ENCODE data around the gene MFSD1.

The MFSD1 gene

GRCh38 chr3:158847885-158848284, 46.0 kb downstream of the MFSD1 start:
- no peak for DNase-seq (ENCODE audit: low spot score)
- TF ChIP-seq, protein P1, sequence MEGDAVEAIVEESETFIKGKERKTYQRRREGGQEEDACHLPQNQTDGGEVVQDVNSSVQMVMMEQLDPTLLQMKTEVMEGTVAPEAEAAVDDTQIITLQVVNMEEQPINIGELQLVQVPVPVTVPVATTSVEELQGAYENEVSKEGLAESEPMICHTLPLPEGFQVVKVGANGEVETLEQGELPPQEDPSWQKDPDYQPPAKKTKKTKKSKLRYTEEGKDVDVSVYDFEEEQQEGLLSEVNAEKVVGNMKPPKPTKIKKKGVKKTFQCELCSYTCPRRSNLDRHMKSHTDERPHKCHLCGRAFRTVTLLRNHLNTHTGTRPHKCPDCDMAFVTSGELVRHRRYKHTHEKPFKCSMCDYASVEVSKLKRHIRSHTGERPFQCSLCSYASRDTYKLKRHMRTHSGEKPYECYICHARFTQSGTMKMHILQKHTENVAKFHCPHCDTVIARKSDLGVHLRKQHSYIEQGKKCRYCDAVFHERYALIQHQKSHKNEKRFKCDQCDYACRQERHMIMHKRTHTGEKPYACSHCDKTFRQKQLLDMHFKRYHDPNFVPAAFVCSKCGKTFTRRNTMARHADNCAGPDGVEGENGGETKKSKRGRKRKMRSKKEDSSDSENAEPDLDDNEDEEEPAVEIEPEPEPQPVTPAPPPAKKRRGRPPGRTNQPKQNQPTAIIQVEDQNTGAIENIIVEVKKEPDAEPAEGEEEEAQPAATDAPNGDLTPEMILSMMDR (IDR thresholded peaks at IDR 0.05; ENCODE audit: extremely low read depth, insufficient read depth, missing control alignments), result no peak
- in situ Hi-C loops (cut with MboI; ENCODE audit: low pct_unique_long_range_greater_than_20kb, low sequenced_read_pairs, unreplicated experiment), result loop anchor here (10.0 kb wide), 1 partner anchor 407 kb away; no protein-coding TSS in a partner anchor

DNA sequence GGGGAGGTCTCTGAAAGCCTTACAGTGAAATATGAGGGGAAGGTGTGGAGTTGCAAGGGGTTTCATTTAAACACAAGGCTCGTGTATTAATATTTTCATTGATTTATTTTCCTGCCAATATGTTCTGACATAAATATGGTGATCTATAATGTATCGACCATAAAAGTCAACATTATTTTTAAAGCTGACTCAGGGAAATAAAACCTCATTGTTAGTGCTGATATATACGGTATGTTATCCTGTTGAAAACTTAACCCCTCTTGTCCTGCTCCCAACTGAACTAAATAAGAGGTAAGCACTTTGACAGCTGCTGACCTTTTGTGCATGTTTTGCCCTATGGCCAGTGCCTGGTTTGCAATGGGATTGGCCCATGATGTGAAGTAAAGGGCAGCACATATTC, 47.9 kb downstream of the MFSD1 start:
- TF ChIP-seq, protein P1 (IDR thresholded peaks at IDR 0.05; ENCODE audit: extremely low read depth, insufficient read depth, missing control alignments), result no peak
- no peak for DNase-seq (ENCODE audit: low spot score)
- in situ Hi-C loops (cut with MboI; ENCODE audit: low pct_unique_long_range_greater_than_20kb, low sequenced_read_pairs, unreplicated experiment), result loop anchor here (10.0 kb wide), 1 partner anchor 405 kb away; no protein-coding TSS in a partner anchor

GRCh38 chr3:158859362-158859761, 57.5 kb downstream of the MFSD1 start:
- no peak for DNase-seq (ENCODE audit: low spot score)
- in situ Hi-C loops (cut with MboI; ENCODE audit: low pct_unique_long_range_greater_than_20kb, low sequenced_read_pairs, unreplicated experiment), result no loop called here
- TF ChIP-seq, protein P1 (IDR thresholded peaks at IDR 0.05; ENCODE audit: extremely low read depth, insufficient read depth, missing control alignments), result no peak

GRCh38 chr3:158863247-158863646, 61.4 kb downstream of the MFSD1 start:
- DNase-seq (ENCODE audit: low spot score), result no peak
- in situ Hi-C loops (cut with MboI; ENCODE audit: low pct_unique_long_range_greater_than_20kb, low sequenced_read_pairs, unreplicated experiment), result no loop called here
- TF ChIP-seq, protein P1 (IDR thresholded peaks at IDR 0.05; ENCODE audit: extremely low read depth, insufficient read depth, missing control alignments), result no peak

DNA sequence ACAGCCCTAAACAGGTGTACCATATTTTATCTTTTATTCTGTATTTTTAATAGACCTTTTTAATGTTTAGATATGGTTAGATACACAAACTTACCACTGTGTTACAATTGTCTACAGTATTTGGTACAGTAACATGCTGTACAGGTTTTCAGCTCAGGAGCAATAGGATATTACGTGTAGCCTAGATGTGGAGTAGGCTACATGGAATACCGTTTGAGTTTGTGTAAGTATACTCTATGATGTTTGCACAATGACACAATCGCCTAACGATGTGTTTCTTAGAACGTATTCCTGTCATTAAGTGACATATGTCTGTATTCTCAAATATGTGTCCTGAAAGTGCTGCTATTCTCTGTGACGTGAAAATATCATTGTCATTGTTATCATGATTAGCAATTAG, 62.6 kb downstream of the MFSD1 start:
- in situ Hi-C loops (cut with MboI; ENCODE audit: low pct_unique_long_range_greater_than_20kb, low sequenced_read_pairs, unreplicated experiment), result no loop called here
- DNase-seq (ENCODE audit: low spot score), result no peak
- TF ChIP-seq, protein P1 (IDR thresholded peaks at IDR 0.05; ENCODE audit: extremely low read depth, insufficient read depth, missing control alignments), result no peak

DNA sequence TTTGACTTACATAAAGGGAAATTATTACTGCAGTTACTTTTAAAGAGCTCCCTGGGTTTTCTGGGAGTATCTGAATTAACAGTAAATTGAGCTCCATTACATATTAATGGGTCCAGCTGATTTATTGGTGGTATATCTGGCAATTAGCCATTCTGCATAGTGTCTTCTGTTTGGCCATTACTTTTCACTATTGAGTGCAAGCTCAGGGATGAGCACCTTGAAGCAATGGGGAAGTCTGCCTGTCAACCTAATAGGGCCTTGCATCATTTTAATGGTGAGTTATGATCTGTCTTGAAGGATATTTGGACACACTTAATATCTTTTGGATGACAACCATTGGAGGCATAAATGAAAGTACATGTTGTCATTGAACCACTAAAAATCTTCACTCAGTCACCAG, 73.8 kb downstream of the MFSD1 start:
- TF ChIP-seq, protein P1 (IDR thresholded peaks at IDR 0.05; ENCODE audit: extremely low read depth, insufficient read depth, missing control alignments), result no peak
- in situ Hi-C loops (cut with MboI; ENCODE audit: low pct_unique_long_range_greater_than_20kb, low sequenced_read_pairs, unreplicated experiment), result no loop called here
- DNase-seq (ENCODE audit: low spot score), result no peak
